GM18526 (cell line): ENCODE data around the gene ADAT1.

ENCODE experiments used
- POLR2A ChIP-seq: IDR thresholded peaks from 3 replicates; pipeline ENCODE4 v1.6.1; 2011; ENCODE audit not compliant: insufficient read length; ENCODE audit errors: extremely low read depth

The ADAT1 gene

DNA sequence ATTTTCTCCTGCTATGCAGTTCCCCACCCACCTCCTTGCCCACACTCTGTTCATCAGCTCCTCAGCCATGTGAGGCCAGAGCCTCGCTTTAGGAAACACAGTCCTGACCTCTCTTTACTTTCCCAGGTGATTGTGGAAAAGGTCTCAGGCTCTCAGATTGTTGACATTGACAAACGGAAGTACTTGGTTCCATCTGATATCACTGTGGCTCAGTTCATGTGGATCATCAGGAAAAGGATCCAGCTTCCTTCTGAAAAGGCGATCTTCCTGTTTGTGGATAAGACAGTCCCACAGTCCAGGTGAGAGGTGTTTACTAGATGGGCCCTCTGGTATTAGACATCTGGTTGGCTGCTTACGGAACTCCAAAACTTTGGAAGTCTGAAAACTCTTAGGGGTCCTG, 55.2 kb downstream of the ADAT1 start:
- TF ChIP-seq POLR2A = no peak

DNA sequence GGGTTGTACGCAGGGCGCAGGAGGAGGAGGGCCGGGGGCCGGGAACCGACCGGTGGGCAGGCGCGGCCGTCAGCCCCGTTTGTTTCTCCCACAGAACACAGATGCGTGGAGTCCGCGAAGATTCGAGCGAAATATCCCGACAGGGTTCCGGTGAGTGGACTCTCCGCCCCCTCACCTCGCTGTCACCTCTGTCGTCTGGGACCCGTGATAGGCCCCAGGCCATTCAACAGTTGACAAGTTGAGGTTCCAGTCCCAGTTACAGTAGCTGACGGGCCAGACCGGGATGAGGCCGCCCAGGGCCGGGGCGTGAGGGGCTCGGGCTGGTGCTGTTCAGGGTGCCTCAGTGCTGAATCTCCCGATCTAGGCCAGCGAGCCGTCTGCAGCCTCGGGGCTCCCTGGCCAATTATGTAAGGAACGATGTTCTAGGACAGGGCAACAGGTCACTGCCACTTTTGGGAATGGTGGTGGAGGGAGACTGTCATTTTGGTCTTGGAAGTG, 56.3 kb downstream of the ADAT1 start:
- TF ChIP-seq POLR2A = no peak

DNA sequence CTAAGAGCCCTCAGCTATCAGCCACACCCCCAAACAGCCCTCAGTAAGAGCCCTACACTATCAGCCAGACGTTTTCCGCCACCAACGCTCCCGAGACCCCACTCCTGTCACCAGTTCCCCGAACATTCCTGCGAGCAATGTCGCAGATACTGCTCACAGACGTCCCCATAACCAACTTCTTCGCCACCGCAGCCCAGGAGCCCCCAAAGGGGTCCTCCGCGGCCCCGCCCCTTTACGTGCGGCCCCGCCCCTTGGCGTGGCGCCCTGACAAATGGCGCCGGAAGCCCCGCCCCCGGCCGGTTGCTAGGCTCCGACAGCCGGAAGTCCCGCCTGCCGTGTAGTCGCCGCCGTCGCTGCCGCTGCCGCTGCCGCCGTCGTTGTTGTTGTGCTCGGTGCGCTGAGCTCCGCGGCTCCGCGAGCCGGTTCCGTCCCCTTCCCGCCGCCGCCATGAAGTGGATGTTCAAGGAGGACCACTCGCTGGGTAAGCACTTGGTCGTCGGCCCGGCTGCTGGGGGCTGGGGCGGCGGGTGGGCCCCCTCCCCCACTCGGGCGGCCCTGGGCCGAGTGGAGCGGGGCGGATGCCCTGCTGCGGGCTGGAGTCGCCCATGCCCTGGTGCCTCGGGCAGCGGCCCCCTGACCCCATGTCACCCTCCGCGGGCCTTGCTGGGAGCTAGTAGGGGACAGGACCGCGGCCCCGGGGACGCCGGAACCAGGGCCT, 56.9 kb downstream of the ADAT1 start, which contains the start of gene GABARAPL2:
GABARAPL2 (plus strand) TSS at position 340 of the 718 bp plus-strand sequence; CDS start at position 448, 108 bp downstream.
- peak; percentile 50 for TF ChIP-seq POLR2A

DNA sequence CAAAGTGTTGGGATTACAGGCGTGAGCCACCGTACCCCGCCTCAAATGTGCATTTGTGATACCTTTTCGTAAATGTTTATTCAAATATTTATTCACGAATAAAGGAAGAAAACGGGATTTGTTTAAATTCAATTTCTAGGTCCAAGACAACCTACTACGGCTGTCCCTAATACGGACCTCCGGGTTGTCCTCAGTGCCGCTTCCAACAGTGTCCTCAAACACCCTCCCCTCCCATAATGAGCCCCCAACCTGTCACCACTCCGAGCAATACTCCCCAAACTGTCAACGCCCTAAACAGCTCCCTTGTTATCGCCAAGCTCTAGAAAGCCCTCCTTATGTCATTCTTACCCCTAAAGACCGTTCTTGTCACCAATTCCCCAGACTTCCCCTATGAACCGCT, 57.4 kb downstream of the ADAT1 start:
- no peak for TF ChIP-seq POLR2A

DNA sequence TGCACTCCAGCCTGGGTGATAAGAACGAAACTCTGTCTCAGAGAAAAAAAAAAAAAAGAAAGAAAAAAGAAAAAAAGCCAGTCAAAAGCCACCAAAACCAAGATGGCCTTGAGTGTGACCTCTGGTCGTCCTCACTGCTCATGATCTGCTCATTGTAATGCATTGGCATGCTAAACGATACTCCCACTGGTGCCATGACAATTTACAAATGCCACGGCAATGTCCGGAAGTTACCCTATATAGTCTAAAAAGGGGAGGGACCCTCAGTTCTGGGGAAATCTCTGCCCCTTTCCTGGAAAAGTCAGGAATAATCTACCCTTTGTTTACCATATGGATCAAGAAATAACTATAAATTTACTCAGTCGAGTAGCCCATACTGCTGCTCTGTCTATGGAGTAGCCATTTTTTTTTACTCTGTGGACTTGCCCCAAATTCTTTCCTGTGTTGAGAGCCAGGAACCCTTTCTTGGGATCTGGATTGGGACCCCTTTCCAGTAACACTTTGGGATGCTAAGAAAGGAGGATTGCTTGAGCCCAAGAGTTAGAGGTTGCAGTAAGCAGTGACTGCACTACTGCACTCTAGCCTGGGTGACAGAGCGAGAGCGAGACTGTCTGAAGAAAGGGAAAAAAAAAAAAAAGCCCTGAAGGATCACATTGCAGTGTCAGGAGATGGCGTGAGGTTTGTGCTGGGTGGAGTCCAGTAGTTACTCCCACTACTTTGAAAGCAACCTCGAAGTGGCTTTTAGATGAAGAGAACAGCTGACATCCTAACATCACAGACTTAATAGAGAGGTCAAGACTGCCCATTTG, 63.3 kb downstream of the ADAT1 start:
- no peak for TF ChIP-seq POLR2A

DNA sequence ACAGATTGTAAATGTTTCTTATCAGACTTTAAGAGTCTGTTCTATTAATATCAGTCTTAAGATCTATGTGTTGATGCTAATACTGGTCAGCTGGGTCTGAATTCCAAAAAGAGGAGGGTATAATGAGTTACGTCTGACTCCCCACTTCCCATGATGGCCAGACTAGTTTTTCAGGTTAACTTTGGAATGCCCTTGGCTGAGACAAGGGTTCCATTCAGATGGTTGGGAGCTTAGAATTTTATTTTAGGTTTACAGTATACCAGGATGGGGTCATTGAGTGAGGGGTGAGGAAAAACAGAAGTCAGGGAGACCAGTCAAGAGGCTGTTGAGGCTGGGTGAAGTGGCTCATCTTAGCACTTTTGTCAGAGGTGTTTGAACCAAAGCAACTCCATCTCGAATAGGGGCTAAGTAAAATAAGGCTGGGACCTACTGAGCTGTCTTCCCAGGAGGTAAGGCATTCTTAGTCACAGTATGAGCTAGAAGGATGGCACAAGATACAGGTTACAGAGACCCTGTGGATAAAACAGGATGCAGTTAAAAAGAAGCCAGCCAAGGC, 64.2 kb downstream of the ADAT1 start:
- no peak for TF ChIP-seq POLR2A

DNA sequence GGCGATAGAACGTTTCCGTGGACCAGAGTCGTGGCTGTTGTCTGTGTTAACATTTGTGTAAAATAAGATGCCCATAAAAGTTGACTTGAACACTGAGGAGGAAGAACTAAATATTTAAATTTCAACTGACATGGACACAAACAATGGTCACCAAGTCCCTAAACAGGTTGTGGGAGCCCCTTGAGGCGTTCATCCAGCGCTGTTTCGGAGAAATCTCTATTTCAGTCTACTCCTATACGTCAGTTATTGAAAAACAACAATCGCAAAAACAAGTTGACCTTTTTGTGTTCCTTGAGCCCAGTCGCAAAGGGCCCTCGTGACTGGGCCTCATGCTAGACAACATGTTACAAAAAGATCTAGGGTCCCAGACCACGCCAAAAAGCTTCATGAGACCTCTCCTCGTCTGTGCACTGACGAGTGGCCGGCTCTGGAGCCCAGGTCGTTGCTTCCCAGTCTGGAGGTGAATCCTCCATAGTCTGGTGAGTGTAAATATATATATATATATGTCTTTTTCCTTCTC, 66.6 kb downstream of the ADAT1 start:
- no peak for TF ChIP-seq POLR2A

DNA sequence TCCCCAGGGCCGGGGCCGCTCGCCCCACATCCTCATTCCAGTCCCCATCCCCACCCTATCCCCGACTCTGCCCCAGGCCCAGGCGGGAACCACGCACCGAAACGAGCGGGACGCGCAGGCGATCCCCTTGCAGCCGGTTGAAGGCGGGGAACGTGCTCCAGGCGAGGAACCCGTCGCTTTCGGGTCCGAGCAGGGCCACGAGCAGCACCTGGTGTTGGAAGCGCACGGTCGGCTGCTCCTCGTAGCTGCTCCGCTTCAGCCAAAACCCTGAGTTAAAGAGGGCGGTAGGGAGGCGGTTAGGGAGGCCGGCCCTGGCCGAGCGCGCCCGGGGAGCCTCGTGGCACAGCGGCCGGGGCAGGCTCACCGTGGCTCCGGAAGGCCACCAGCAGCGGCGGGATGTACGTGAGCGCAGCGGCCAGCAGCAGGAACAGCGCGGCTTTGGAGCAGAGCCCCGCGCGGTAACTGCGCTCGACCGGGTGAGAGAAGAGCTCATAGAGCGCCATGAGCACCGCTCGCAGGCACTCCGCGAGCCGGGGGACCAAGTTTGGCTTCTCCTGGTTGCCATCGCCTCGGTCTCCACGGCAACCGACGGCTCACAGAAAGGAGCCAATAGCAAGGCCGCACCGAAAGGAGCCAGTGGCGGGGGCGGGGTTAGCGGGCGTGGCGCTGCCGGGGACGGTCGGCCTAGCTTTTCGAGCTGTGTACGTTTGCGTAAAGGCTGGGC, 67.2 kb downstream of the ADAT1 start, which contains the start of gene TMEM231:
TMEM231 (minus strand) TSS at position 546 of the 724 bp plus-strand sequence; CDS start at position 503, 43 bp downstream.
- peak; percentile 40 for TF ChIP-seq POLR2A

DNA sequence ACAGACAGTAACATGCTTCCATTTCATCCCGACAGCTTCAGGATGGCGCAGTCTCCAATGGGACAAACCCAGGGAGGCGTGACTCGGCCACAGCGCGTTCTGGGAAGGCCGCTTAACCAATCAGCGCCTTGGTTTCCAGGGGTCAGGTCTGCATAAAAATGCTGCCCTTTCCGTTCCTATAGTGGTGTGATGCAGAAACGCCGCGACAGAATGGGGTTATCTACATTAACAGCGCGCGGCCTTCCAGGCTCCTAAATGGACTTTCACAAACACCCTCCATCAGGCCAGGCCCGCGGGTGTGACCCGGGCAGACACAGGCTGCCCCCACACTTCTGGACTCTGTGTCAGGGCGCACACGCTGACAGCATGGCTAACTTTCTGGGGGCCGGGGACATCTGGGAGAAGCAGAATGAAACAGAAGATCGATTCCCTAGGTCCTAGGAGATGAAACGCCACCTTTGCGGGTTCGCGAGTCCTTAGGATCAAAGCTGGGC, 67.8 kb downstream of the ADAT1 start:
- peak; percentile 36 for TF ChIP-seq POLR2A

DNA sequence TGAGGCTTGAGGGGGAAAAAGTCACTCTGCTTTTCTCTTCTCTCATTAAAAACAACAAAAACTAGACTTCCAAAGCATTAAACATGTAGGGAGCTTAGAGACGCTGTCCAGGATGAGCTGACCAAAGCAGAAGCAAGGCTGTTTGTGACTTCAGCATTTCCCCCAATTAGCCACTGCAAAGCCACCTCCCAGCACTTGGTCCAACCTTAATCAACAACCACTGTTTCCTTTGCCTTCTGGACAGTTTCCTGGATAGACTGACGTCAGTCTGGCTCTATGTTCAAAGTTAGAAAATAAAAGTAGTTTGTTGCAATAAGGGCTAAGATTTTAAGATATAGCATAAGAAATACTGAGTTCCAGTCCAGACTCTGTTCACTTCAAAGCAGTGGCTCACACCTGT, 70.1 kb downstream of the ADAT1 start:
- no peak for TF ChIP-seq POLR2A

DNA sequence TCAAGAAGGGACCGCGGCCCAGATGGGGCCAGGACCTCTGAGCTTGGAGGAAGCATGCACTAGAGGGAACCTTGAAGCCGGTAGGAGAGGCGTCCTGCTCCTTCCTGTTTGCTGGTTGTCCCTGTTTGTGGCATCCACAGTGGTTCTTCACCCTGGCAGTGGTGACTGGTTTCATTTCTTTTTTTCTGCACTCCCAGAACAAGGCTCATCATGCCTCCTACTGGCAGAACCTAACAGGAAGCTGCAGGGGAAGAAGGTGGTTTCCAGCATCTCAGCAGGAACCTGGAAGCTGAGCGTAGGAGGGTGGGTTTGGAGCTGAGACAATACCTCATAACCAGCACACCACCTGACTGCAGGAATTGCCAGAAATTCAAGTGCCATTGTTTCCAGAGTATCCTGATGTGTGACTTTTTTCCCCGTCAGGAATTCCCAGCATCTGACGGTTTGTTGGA, 72.8 kb downstream of the ADAT1 start:
- TF ChIP-seq POLR2A = no peak
